Measurements from ENCODE around the gene SNX1. TPM values are rescaled to one million over a fixed set of nuclear protein-coding genes. Genes with fewer than 3 reads are reported as not detected.
"Not testable (repeated sequence)": the region's sequence is repeated elsewhere in the genome, so short reads cannot be mapped to it uniquely, and the experiment has no call there.

Gene SNX1
- total and polyA plus RNA-seq, 2 donors = 36.6 to 85.6 TPM

GRCh38 chr15:64052925-64053491 is 42.8 kb upstream of the SNX1 start:
- H3K9me3 ChIP-seq (ENCODE audit: control insufficient read depth in 2 of 2, insufficient read depth in 1 of 2, low read length in 1 of 2) = no peaks in the 10 kb centered on the region
- no peaks in the 10 kb centered on the region for H3K36me3 ChIP-seq (ENCODE audit: control insufficient read depth in 2 of 2, insufficient read depth in 2 of 2, low read length in 1 of 2)
- H3K4me3 ChIP-seq (ENCODE audit: low read length in 2 of 2) = no peak overlapping the region
- 98% methylated on average over 5 of the region's 5 CpGs for WGBS
- peaks cover 0 to 4% of the 10 kb centered on the region in 2 donors for H3K27me3 ChIP-seq (ENCODE audit: control insufficient read depth in 2 of 2, insufficient read depth in 1 of 2, low read length in 1 of 2)
- H3K4me1 ChIP-seq (ENCODE audit: control insufficient read depth in 2 of 2, insufficient read depth in 2 of 2, low read length in 2 of 2) = no peaks in the 10 kb centered on the region
- no peak overlapping the region for H3K27ac ChIP-seq (ENCODE audit: low read depth in 1 of 2, low read length in 1 of 2)
- DNase-seq (ENCODE audit: low read depth in 6 of 9, low spot score in 9 of 9) = no peak

GRCh38 chr15:64053674-64054073 is 42.1 kb upstream of the SNX1 start:
- not testable (repeated sequence) for H3K4me1 ChIP-seq (ENCODE audit: control insufficient read depth in 2 of 2, insufficient read depth in 2 of 2, low read length in 2 of 2); H3K27me3 ChIP-seq (ENCODE audit: control insufficient read depth in 2 of 2, insufficient read depth in 1 of 2, low read length in 1 of 2); H3K9me3 ChIP-seq (ENCODE audit: control insufficient read depth in 2 of 2, insufficient read depth in 1 of 2, low read length in 1 of 2); DNase-seq (ENCODE audit: low read depth in 6 of 9, low spot score in 9 of 9); H3K4me3 ChIP-seq (ENCODE audit: low read length in 2 of 2); H3K27ac ChIP-seq (ENCODE audit: low read depth in 1 of 2, low read length in 1 of 2); H3K36me3 ChIP-seq (ENCODE audit: control insufficient read depth in 2 of 2, insufficient read depth in 2 of 2, low read length in 1 of 2)
- 91% methylated on average over 12 of the region's 12 CpGs for WGBS

DNA sequence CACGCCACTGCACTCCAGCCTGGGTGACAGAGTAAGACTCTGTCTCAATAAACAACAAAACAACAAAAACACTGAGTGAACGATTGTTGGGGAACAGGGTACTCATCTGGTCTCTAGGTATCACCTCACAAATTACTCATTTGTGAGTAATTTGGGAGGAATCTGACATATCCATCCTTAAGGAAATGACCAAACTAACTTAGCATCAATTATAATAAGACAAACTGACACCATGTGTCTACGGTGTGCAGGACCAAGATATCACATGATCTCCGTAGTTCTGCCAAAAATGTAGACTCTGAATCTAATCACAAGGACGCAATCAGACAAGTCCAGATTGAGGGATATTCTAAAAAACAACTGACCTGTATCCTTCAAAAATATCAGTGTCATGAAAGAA is 37.5 kb upstream of the SNX1 start:
- WGBS = 96% methylated on average over 5 of the region's 5 CpGs
- no peaks in the 10 kb centered on the region for H3K27me3 ChIP-seq (ENCODE audit: control insufficient read depth in 2 of 2, insufficient read depth in 1 of 2, low read length in 1 of 2)

DNA sequence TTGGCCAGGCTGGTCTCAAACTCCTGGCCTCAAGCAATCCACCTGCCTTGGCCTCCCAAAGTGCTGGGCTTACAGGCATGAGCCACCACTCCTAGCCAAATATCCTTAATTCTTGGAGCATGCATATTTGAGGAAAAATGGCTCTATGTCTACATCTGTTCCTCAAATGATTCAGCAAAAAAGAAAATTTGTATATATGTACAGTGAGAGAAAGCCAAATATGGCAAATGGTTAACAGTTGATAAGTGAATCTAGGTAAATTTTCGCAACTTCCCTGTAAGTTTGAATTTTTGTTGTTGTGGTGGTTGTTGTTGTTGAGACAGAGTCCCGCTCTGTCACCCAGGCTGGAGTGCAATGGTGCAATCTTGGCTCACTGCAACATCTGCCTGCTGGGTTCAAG is 36.7 kb upstream of the SNX1 start:
- H3K4me1 ChIP-seq (ENCODE audit: control insufficient read depth in 2 of 2, insufficient read depth in 2 of 2, low read length in 2 of 2); H3K27me3 ChIP-seq (ENCODE audit: control insufficient read depth in 2 of 2, insufficient read depth in 1 of 2, low read length in 1 of 2); H3K27ac ChIP-seq (ENCODE audit: low read depth in 1 of 2, low read length in 1 of 2); DNase-seq (ENCODE audit: low read depth in 6 of 9, low spot score in 9 of 9); H3K36me3 ChIP-seq (ENCODE audit: control insufficient read depth in 2 of 2, insufficient read depth in 2 of 2, low read length in 1 of 2); H3K9me3 ChIP-seq (ENCODE audit: control insufficient read depth in 2 of 2, insufficient read depth in 1 of 2, low read length in 1 of 2); H3K4me3 ChIP-seq (ENCODE audit: low read length in 2 of 2): not testable (repeated sequence)
- WGBS = 96% methylated on average over 2 of the region's 2 CpGs

More for the DNA sequence above, 37.5 kb upstream of the SNX1 start:
- no peaks in the 10 kb centered on the region for H3K36me3 ChIP-seq (ENCODE audit: control insufficient read depth in 2 of 2, insufficient read depth in 2 of 2, low read length in 1 of 2)
- no peaks in the 10 kb centered on the region for H3K4me1 ChIP-seq (ENCODE audit: control insufficient read depth in 2 of 2, insufficient read depth in 2 of 2, low read length in 2 of 2)
- H3K4me3 ChIP-seq (ENCODE audit: low read length in 2 of 2) = no peak overlapping the region
- peaks cover 0 to 9% of the 10 kb centered on the region in 2 donors for H3K9me3 ChIP-seq (ENCODE audit: control insufficient read depth in 2 of 2, insufficient read depth in 1 of 2, low read length in 1 of 2)
- no peak for DNase-seq (ENCODE audit: low read depth in 6 of 9, low spot score in 9 of 9)
- H3K27ac ChIP-seq (ENCODE audit: low read depth in 1 of 2, low read length in 1 of 2) = no peak overlapping the region

- Histone ChIP-seq H3K36me3 (ENCODE audit: control insufficient read depth in 2 of 2, insufficient read depth in 2 of 2, low read length in 1 of 2) (no peaks in the 10 kb centered on the region), H3K27me3 (ENCODE audit: control insufficient read depth in 2 of 2, insufficient read depth in 1 of 2, low read length in 1 of 2) (no peaks in the 10 kb centered on the region), H3K4me1 (ENCODE audit: control insufficient read depth in 2 of 2, insufficient read depth in 2 of 2, low read length in 2 of 2) (no peaks in the 10 kb centered on the region), H3K9me3 (ENCODE audit: control insufficient read depth in 2 of 2, insufficient read depth in 1 of 2, low read length in 1 of 2) (peaks cover 0 to 9% of the 10 kb centered on the region in 2 donors), H3K4me3 (ENCODE audit: low read length in 2 of 2) (no peak overlapping the region), H3K27ac (ENCODE audit: low read depth in 1 of 2, low read length in 1 of 2) (no peak overlapping the region)
- no peak for DNase-seq (ENCODE audit: low read depth in 6 of 9, low spot score in 9 of 9)
- WGBS = 96% methylated on average over 29 of the region's 29 CpGs
Observed at GRCh38 chr15:64060716-64061115, 35.1 kb upstream of the SNX1 start.

GRCh38 chr15:64066451-64066850 is 29.3 kb upstream of the SNX1 start:
- Histone ChIP-seq H3K27me3 (ENCODE audit: control insufficient read depth in 2 of 2, insufficient read depth in 1 of 2, low read length in 1 of 2) (no peaks in the 10 kb centered on the region), H3K4me3 (ENCODE audit: low read length in 2 of 2) (no peak overlapping the region), H3K27ac (ENCODE audit: low read depth in 1 of 2, low read length in 1 of 2) (no peak overlapping the region), H3K9me3 (ENCODE audit: control insufficient read depth in 2 of 2, insufficient read depth in 1 of 2, low read length in 1 of 2) (peaks cover 0 to 4% of the 10 kb centered on the region in 2 donors), H3K36me3 (ENCODE audit: control insufficient read depth in 2 of 2, insufficient read depth in 2 of 2, low read length in 1 of 2) (peaks cover under 1 to 3% of the 10 kb centered on the region in 2 donors), H3K4me1 (ENCODE audit: control insufficient read depth in 2 of 2, insufficient read depth in 2 of 2, low read length in 2 of 2) (peaks cover 0 to 6% of the 10 kb centered on the region in 2 donors)
- DNase-seq (ENCODE audit: low read depth in 6 of 9, low spot score in 9 of 9) = no peak
- 97% methylated on average over 1 of the region's 1 CpG for WGBS

DNA sequence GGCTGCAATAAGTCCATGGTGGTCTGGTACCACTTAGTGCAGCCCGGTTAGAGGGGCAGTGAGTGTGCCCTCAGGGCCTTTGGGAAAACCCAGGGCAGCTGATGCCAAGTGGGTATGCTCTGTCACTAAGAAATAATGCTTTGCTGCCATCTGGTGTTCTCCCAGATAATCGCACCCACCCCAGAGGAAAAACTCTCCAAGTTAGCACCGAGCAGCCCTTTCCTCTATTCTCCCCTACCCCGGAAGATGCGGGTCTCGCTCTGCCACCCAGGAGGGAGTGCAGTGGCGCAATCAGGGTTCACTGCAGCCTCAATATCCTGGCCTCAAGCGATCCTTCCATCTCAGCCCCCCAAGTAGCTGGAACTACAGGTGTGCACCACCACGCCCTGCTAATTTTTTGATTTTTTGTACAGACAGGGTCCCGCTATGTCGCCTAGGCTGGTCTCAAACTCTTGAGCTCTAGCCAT is 28.2 kb upstream of the SNX1 start:
- peaks cover 0 to 6% of the 10 kb centered on the region in 2 donors for H3K4me1 ChIP-seq (ENCODE audit: control insufficient read depth in 2 of 2, insufficient read depth in 2 of 2, low read length in 2 of 2)
- H3K36me3 ChIP-seq (ENCODE audit: control insufficient read depth in 2 of 2, insufficient read depth in 2 of 2, low read length in 1 of 2) = peaks cover 7 to 11% of the 10 kb centered on the region in 2 donors
- H3K27ac ChIP-seq (ENCODE audit: low read depth in 1 of 2, low read length in 1 of 2) = no peak overlapping the region
- no peaks in the 10 kb centered on the region for H3K27me3 ChIP-seq (ENCODE audit: control insufficient read depth in 2 of 2, insufficient read depth in 1 of 2, low read length in 1 of 2)
- 27% methylated on average over 11 of the region's 11 CpGs for WGBS
- DNase-seq (ENCODE audit: low read depth in 6 of 9, low spot score in 9 of 9) = peak; percentile 47 to 90 (median 75)
- no peak overlapping the region for H3K4me3 ChIP-seq (ENCODE audit: low read length in 2 of 2)
- peaks cover 0 to 4% of the 10 kb centered on the region in 2 donors for H3K9me3 ChIP-seq (ENCODE audit: control insufficient read depth in 2 of 2, insufficient read depth in 1 of 2, low read length in 1 of 2)

GRCh38 chr15:64068133-64068532 is 27.6 kb upstream of the SNX1 start:
- H3K36me3 ChIP-seq (ENCODE audit: control insufficient read depth in 2 of 2, insufficient read depth in 2 of 2, low read length in 1 of 2) = peaks cover 7 to 15% of the 10 kb centered on the region in 2 donors
- peaks cover 0 to 4% of the 10 kb centered on the region in 2 donors for H3K9me3 ChIP-seq (ENCODE audit: control insufficient read depth in 2 of 2, insufficient read depth in 1 of 2, low read length in 1 of 2)
- H3K27ac ChIP-seq (ENCODE audit: low read depth in 1 of 2, low read length in 1 of 2) = no peak overlapping the region
- H3K4me1 ChIP-seq (ENCODE audit: control insufficient read depth in 2 of 2, insufficient read depth in 2 of 2, low read length in 2 of 2) = peaks cover 0 to 6% of the 10 kb centered on the region in 2 donors
- H3K4me3 ChIP-seq (ENCODE audit: low read length in 2 of 2) = no peak overlapping the region
- 93% methylated on average over 4 of the region's 4 CpGs for WGBS
- no peak for DNase-seq (ENCODE audit: low read depth in 6 of 9, low spot score in 9 of 9)
- H3K27me3 ChIP-seq (ENCODE audit: control insufficient read depth in 2 of 2, insufficient read depth in 1 of 2, low read length in 1 of 2) = no peaks in the 10 kb centered on the region

DNA sequence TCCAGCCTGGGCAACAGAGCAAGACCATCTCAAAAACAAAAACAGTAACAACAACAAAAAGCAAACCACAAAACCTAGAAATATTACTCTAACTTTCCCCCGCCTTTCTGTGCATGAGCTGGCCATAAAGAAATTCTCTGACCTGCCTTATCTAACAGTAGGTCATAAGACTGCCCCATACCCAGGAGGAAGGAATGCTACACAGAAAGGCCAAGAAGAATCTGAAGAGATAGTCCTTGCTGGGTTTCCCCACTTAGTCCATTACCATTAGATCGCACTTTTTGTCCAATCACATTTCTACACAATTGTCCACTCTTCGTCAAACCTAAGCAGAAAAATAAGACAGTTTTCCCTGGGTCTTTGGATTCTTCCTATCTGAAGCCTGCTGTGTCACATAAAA is 25.7 kb upstream of the SNX1 start:
- peaks cover 0 to 6% of the 10 kb centered on the region in 2 donors for H3K4me1 ChIP-seq (ENCODE audit: control insufficient read depth in 2 of 2, insufficient read depth in 2 of 2, low read length in 2 of 2)
- DNase-seq (ENCODE audit: low read depth in 6 of 9, low spot score in 9 of 9) = no peak
- no peak overlapping the region for H3K4me3 ChIP-seq (ENCODE audit: low read length in 2 of 2)
- peaks cover 0 to 4% of the 10 kb centered on the region in 2 donors for H3K9me3 ChIP-seq (ENCODE audit: control insufficient read depth in 2 of 2, insufficient read depth in 1 of 2, low read length in 1 of 2)
- 97% methylated on average over 3 of the region's 3 CpGs for WGBS
- H3K27me3 ChIP-seq (ENCODE audit: control insufficient read depth in 2 of 2, insufficient read depth in 1 of 2, low read length in 1 of 2) = no peaks in the 10 kb centered on the region
- no peak overlapping the region for H3K27ac ChIP-seq (ENCODE audit: low read depth in 1 of 2, low read length in 1 of 2)
- H3K36me3 ChIP-seq (ENCODE audit: control insufficient read depth in 2 of 2, insufficient read depth in 2 of 2, low read length in 1 of 2) = peaks cover 7 to 22% of the 10 kb centered on the region in 2 donors
